Stimulated activated CD8-positive, alpha-beta memory T cell treated with anti-CD3 and anti-CD28 coated beads, Interleukin-4, amount 100 ng/mL, for 1 hour (primary cell): ENCODE measurements around the gene SYT1.

ENCODE experiments used
- DNase-seq, 2 donors: peaks; one replicate each; pipeline ENCODE4 v3.0.0-alpha.2; 2020; ENCODE audit warnings: low read depth in 2 of 2, low spot score in 1 of 2

The SYT1 gene

GRCh38 chr12:79275631-79276030 is 411.1 kb downstream of the SYT1 start:
- no peak for DNase-seq

- no peak for DNase-seq
These were observed 418.8 kb downstream of the SYT1 start for GRCh38 chr12:79283364-79283763.

- DNase-seq, result no peak
These were observed 424.3 kb downstream of the SYT1 start for GRCh38 chr12:79288911-79289310.

- DNase-seq, result no peak
These were observed 427.1 kb downstream of the SYT1 start for GRCh38 chr12:79291711-79292110.

- DNase-seq, result no peak
These were observed 430.0 kb downstream of the SYT1 start for GRCh38 chr12:79294590-79294989.

GRCh38 chr12:79295572-79295971 is 431.0 kb downstream of the SYT1 start:
- no peak for DNase-seq

- DNase-seq, result no peak
These were observed 431.6 kb downstream of the SYT1 start for GRCh38 chr12:79296133-79296532.

- no peak for DNase-seq
These were observed 432.3 kb downstream of the SYT1 start for GRCh38 chr12:79296871-79297270.

- DNase-seq, result no peak
These were observed 433.9 kb downstream of the SYT1 start for GRCh38 chr12:79298506-79298905.

- no peak for DNase-seq
These were observed 435.0 kb downstream of the SYT1 start for GRCh38 chr12:79299447-79300198.

GRCh38 chr12:79300199-79300568 is 435.6 kb downstream of the SYT1 start:
- DNase-seq, result no peak

GRCh38 chr12:79301181-79301580 is 436.6 kb downstream of the SYT1 start:
- no peak for DNase-seq

GRCh38 chr12:79302162-79302814 is 437.7 kb downstream of the SYT1 start:
- DNase-seq, result no peak

GRCh38 chr12:79307340-79307739 is 442.8 kb downstream of the SYT1 start:
- no peak for DNase-seq

GRCh38 chr12:79309039-79309438 is 444.5 kb downstream of the SYT1 start:
- DNase-seq, result no peak

GRCh38 chr12:79317179-79317847 is 452.7 kb downstream of the SYT1 start:
- no peak for DNase-seq

GRCh38 chr12:79322905-79323304 is 458.3 kb downstream of the SYT1 start:
- DNase-seq, result no peak

GRCh38 chr12:79324571-79324970 is 460.0 kb downstream of the SYT1 start:
- DNase-seq, result no peak

- no peak for DNase-seq
These were observed 461.6 kb downstream of the SYT1 start for GRCh38 chr12:79326222-79326621.

- DNase-seq, result no peak
These were observed 462.1 kb downstream of the SYT1 start for GRCh38 chr12:79326663-79327062.

GRCh38 chr12:79327465-79327864 is 462.9 kb downstream of the SYT1 start:
- DNase-seq, result no peak

GRCh38 chr12:79329933-79330332 is 465.4 kb downstream of the SYT1 start:
- no peak for DNase-seq
